GM18870 (cell line): ENCODE results near the gene ITIH1.

Experiments
- ATAC-seq: cut with Tn5 transposase; IDR thresholded peaks from one replicate; pipeline ENCODE4 v1.9.1; 2021; ENCODE audit warnings: moderate library complexity; ENCODE audit not compliant: unreplicated experiment

ITIH1 gene

DNA sequence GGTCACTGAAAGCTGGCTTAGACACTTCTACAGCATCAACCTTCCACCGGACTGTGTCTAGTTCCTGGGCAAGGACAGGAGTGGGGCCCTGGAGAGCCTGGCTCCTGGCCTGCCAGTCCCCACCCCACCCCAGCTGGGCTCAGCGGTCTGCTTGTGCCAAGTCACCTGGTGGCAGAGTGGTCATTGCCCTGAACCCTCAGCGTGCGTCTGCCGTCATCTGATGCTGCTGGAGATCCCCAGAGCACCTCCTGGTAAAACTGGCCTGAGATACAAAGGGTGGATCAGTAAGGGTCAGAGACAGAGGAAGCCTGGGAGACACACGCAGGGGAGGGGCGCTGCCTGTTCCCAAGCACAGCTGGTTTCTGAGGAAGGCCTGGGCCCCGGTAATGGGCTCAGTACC lies 36.4 kb downstream of the ITIH1 start:
- no peak for ATAC-seq

DNA sequence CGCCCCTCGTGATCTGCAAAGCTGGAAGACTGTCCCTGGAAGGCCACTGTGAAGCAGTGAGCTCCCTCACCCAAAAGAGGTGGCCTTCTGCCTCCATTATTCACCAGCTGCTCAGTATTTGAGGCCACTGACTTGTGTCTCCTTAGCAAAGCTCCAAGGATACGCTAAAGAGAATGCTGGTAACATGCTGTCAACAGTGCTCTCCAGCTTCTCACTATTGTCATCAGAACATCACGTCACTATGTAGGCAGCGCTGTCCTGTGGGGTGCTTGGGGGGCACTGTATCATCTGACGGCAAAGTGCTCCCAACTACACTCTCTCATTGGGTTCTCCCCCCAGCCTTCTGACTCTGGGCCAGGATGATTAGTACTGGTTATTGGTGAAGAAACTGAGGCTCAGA lies 38.8 kb downstream of the ITIH1 start:
- no peak for ATAC-seq

GRCh38 chr3:52816654-52817053 lies 39.3 kb downstream of the ITIH1 start:
- ATAC-seq: no peak

DNA sequence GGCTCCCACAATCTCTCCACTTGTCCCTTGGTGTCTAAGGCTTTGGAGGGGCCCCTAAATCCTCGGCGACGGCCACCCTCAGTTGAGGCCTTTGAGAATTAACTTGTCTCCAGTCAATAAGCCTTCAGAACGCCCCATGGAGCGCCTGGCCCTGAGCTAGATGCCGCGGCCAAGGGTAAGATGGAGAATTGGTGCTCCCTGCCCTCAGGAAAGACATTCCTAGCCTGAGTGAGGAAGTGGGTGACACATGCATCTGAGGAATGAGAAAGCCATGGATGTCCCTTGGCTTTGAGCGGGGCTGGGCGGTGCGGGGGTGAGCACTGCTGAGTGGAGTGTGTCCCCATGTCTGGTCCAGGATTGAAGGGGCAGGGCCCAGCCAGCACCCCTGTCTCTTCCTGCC lies 39.8 kb downstream of the ITIH1 start:
- no peak for ATAC-seq

DNA sequence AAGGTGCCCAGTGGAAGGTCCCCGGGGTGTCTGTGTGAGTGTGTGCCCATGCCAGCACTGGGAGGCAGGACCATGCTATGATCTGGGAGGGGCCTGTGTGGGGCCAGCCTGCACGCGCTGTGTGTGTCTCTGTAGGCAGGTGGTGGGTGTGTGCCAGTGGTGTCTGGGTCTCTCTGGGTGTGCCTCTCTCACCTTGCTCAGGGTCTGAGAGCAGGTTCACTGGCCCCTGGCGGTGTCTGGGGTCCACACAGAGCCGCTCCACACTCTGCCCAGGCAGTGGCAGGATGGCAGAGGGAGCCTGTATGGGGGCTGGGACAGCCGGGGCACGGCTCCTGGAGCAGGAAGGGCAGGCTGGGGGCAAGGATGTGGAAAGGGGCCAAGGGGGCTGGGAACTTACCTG lies 40.5 kb downstream of the ITIH1 start:
- ATAC-seq: no peak

DNA sequence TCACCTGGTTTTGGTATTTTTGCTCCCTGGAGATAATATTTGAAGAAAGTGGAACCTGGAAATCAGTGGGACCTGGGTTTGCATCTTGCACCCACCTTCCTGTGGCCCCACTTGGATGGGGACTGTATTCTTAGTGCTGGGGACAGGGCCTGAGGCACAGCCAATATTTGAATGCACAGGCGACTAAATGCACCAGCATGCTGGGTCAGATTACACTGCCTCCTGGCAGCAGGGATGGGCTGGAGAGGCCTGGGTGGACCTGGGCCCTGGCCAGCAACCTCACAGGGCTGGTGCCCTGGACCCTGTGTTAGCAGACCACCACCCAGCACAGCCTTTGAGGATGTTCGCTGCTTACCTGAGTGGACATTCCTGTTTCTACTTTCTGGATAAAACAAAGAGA lies 42.5 kb downstream of the ITIH1 start:
- ATAC-seq: no peak

- ATAC-seq: no peak
Measured at GRCh38 chr3:52820736-52821135, 43.3 kb downstream of the ITIH1 start.

DNA sequence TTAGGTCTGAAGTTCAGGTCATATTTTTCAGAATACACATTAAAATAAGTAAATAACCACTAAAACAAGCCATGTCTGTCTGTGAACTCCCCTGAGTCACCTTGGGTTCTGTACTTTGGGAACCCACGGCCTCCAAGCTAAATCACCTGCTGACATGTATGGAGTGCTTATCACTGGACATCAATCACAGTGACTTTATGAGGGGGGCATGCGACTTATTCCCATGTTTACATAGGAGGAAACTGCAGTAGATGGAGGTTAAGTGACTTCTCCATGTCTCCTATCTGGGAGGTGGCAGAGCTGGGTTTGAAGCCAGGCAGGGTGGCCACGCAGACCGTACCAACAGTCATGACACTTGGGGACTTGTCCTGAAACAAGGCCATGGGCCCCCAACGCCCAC lies 45.0 kb downstream of the ITIH1 start:
- ATAC-seq: no peak

DNA sequence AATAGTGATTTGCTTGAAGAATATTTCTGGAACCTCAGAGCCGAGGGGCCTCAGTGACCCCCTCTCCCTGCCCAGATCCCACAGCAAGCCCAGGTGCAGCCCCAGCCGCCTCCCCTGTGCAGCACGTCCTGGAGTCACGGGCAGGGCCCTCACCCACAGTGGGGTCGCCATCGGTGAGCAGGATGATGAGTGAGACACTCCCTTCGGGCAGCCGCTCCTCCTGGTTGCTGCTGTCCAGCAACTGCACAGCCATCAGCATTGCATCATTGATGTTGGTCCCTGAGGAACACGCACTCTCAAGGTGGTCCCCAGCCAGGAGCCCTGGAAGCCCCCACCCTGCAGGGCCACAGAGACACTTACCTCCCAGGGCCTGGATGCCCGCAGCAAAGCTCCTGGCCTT lies 46.6 kb downstream of the ITIH1 start:
- ATAC-seq: no peak

- ATAC-seq: no peak
Measured at GRCh38 chr3:52827441-52827840, 50.0 kb downstream of the ITIH1 start.

DNA sequence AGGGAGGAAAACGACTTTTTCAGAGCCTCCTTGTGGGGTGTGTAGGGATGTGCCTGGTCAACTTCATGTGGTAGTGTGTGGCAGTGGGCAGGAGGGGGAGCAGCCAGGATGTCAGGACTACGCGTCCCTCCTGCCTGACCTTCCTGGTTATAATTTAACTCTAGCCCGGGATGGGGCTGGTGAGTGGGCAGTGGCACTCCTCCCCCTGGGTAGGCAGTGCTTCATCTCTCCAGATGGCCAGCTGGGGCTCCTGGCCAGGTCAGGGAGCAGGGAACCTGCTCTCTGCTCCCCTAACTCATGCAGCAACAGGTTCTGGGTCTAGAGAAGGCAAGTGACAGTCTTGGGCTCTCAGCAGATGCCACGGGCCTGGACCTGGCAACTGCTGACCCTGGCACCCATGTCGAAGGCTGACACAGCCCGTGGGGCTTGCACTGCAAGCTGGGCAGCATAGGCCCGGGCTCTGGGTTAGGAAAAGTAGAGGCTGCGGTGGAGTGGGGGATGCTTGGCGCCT lies 50.5 kb downstream of the ITIH1 start:
- no peak for ATAC-seq

DNA sequence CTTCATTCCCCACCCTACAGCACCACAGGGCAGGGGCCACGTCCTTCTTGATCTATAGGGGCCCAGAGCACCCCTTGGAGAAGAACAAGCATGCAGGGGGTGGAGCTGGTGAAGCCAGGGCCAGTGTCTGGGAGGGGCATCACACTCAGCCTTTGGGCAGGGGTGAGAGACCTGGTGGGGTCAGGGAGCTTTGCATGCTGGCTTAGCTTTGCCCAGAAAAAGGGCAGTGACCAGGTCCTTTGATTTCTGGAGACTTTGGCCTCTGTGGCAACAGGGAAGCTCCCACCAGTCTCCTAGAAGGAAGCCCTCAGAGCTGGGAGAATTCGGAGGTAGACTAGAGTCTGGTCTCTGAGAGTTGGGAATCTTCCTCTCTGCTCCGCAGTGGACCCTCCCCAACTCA lies 52.1 kb downstream of the ITIH1 start:
- ATAC-seq: no peak

DNA sequence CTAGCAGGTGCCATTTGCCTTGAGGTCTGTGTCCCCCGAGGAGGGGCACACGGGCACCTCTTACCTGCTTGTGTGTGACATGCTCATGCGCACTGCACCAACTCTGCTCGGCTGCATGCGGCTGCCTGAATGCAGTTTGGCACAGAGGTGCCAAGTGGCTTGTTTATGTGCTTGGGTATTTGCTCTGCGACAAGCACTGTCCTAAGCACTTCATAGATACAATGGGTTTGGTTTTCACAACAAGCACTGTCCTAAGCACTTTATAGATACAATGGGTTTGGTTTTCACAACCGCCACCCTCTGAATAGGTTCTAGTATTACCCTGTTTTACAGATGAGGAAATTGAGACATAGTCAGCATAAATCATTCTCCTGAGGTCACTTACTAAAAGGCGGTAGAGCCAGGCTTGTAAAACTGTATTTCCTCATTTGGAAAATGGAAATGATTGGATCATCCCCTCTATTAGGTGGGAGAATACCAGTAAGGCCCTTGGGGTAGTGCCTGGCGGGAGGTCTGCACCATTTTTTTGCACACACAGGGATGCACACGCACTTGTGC lies 52.6 kb downstream of the ITIH1 start:
- ATAC-seq: no peak

DNA sequence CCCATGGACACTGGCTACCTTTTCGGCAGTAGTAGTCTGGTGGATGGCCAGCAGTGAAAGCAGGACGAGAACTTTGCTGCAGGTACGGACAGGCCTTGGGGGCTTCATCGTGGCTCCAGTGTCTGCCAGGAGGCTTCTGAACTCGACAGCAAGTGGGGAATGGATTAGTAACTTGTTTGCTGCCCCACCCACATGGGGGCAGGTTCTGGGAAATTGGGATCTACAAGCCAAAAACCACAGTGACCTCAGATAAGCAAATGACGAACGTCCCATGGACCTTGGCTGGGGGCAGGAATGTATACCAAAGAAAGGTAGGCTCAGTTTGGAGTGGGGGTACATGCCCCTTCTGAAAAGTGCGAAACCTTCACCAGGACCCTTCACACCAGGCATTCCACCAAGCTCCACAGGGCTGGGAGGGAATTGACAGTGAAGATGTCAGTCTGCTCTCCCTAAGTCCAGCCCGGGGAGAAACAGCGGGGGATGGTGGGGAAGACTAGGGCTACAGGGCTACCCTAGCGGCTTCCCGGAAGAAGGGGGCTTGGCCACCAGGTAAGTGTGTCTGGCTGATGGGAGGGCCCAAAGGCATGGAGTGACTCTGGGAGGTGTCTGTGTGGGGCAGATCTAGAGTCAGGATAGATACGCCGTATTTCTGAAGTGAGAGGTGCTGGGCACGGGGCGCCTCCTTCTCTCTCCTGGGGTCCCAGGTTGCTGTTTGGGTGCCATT lies 53.3 kb downstream of the ITIH1 start, which contains the start of gene ITIH4:
ITIH4 (minus strand) TSS at position 138 of the 724 bp plus-strand sequence; CDS start at position 108, 30 bp downstream.
- no peak for ATAC-seq

DNA sequence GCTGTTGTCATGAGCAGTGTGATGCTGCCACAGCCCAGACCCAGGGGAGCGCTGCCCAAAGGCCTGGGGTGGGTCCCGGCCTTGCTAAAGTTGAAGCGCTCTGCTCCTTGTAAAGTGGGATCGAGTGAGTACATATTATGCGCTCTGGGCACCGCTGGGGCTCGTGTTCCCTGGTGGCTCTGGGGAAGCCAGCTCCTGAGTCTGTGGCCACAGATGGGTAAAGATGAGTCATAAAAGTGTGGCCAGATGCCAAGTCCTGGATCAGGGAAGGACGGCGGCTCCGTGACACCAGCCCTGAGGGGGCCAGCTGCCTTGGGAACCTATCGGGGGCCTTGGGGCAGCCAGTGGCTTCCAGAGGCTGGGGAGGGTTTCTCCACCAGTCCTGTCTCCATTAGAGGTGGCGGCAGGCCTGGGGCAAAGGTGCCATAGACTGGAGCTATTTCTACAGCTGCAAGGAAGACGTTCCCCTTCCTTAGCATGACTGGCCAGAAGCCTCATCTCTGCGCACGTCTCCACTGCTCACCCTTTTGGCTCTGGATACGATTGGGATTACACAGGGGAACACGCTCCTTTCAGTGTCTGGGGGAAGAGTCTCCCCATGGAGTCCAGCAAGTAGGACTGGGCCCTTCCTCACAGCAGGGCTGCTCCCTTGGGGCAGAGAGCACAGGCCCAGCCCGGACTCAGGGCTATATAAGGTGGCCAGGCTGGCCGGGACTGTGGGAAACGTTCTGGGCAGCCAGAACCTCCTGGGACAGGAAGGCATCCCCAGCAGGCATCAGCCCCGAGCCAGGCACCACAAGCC lies 54.3 kb downstream of the ITIH1 start:
- ATAC-seq: no peak

- ATAC-seq: no peak
Measured at GRCh38 chr3:52833202-52833601, 55.8 kb downstream of the ITIH1 start.

DNA sequence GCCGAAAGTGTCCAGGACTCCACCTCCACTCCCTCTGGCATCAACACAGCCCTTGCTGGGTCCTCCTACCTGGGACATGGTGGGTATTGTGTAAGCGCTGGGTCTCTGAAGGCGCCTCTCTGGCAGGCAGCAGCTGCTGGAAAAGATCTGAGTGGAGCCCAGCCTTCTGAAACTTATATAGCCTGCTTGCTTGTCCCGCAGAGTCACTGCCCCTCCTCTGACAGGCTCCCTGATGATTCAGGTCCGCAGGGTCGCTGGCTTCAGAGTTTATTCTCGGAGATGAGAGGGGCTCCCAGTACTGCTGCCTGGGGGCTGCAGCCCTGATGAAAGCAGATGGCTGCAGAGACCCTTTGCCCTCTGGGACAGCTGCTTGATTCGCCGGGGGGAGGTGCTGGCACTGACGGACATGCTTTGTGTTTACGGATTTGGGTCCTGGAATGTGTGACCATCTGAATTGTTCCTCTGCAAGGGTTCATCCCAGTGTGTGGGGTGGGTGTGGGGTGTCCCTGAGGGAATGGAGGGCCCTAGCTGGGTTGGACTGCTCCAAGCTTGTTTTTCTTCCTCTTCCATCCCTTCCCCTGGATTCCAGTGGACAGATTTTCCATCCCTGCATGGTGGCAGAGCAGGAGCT lies 57.6 kb downstream of the ITIH1 start, which contains the start of gene MUSTN1:
MUSTN1 (minus strand) TSS at position 149 of the 631 bp plus-strand sequence; CDS start at position 78, 71 bp downstream.
- ATAC-seq: no peak

- no peak for ATAC-seq
Measured at GRCh38 chr3:52835766-52836470, 58.5 kb downstream of the ITIH1 start.

- ATAC-seq: no peak
Measured at GRCh38 chr3:52836471-52836845, 59.1 kb downstream of the ITIH1 start.

GRCh38 chr3:52836986-52837385 lies 59.6 kb downstream of the ITIH1 start:
- ATAC-seq: no peak
